HG03060 (cell line): ENCODE measurements around the gene MSRB3.

Experiments
- ATAC-seq: cut with Tn5 transposase; IDR thresholded peaks from one replicate; pipeline ENCODE4 v1.9.1; 2021; ENCODE audit warnings: low read depth, moderate number of reproducible peaks; ENCODE audit not compliant: unreplicated experiment

The MSRB3 gene

GRCh38 chr12:65278576-65279368 lies at the start of gene MSRB3:
MSRB3 (plus strand) TSS chr12:65278683; CDS start chr12:65308580, 29,897 bp downstream.
- ATAC-seq: no peak

- no peak for ATAC-seq
Observed at GRCh38 chr12:65229441-65229840, 49.0 kb upstream of the MSRB3 start.

GRCh38 chr12:65232476-65233077 lies 45.9 kb upstream of the MSRB3 start:
- ATAC-seq: no peak

- no peak for ATAC-seq
Observed at GRCh38 chr12:65237153-65237552, 41.3 kb upstream of the MSRB3 start.

GRCh38 chr12:65238609-65239008 lies 39.9 kb upstream of the MSRB3 start:
- ATAC-seq: no peak

- ATAC-seq: no peak
Observed at GRCh38 chr12:65248656-65249633, 29.5 kb upstream of the MSRB3 start.

- ATAC-seq: no peak
Observed at GRCh38 chr12:65252515-65252914, 26.0 kb upstream of the MSRB3 start.

GRCh38 chr12:65257986-65258385 lies 20.5 kb upstream of the MSRB3 start:
- ATAC-seq: no peak

- ATAC-seq: no peak
Observed at GRCh38 chr12:65259501-65259900, 19.0 kb upstream of the MSRB3 start.

- no peak for ATAC-seq
Observed at GRCh38 chr12:65263777-65264176, 14.7 kb upstream of the MSRB3 start.

GRCh38 chr12:65266408-65266807 lies 12.1 kb upstream of the MSRB3 start:
- no peak for ATAC-seq

- no peak for ATAC-seq
Observed at GRCh38 chr12:65269603-65270002, 8.9 kb upstream of the MSRB3 start.

GRCh38 chr12:65274602-65275272 lies 3.7 kb upstream of the MSRB3 start:
- ATAC-seq: no peak

- no peak for ATAC-seq
Observed at GRCh38 chr12:65275627-65276026, 2.9 kb upstream of the MSRB3 start.

- ATAC-seq: no peak
Observed at GRCh38 chr12:65276916-65277530, 1.5 kb upstream of the MSRB3 start.

- no peak for ATAC-seq
Observed at GRCh38 chr12:65277994-65278575, 398 bp upstream of the MSRB3 start.

GRCh38 chr12:65279369-65280112 lies 1.1 kb downstream of the MSRB3 start:
- ATAC-seq: no peak

- ATAC-seq: no peak
Observed at GRCh38 chr12:65280306-65280705, 1.8 kb downstream of the MSRB3 start.

- no peak for ATAC-seq
Observed at GRCh38 chr12:65282840-65283239, 4.4 kb downstream of the MSRB3 start.
